ENCODE data around the gene TOP2B.

TOP2B gene, protein sequence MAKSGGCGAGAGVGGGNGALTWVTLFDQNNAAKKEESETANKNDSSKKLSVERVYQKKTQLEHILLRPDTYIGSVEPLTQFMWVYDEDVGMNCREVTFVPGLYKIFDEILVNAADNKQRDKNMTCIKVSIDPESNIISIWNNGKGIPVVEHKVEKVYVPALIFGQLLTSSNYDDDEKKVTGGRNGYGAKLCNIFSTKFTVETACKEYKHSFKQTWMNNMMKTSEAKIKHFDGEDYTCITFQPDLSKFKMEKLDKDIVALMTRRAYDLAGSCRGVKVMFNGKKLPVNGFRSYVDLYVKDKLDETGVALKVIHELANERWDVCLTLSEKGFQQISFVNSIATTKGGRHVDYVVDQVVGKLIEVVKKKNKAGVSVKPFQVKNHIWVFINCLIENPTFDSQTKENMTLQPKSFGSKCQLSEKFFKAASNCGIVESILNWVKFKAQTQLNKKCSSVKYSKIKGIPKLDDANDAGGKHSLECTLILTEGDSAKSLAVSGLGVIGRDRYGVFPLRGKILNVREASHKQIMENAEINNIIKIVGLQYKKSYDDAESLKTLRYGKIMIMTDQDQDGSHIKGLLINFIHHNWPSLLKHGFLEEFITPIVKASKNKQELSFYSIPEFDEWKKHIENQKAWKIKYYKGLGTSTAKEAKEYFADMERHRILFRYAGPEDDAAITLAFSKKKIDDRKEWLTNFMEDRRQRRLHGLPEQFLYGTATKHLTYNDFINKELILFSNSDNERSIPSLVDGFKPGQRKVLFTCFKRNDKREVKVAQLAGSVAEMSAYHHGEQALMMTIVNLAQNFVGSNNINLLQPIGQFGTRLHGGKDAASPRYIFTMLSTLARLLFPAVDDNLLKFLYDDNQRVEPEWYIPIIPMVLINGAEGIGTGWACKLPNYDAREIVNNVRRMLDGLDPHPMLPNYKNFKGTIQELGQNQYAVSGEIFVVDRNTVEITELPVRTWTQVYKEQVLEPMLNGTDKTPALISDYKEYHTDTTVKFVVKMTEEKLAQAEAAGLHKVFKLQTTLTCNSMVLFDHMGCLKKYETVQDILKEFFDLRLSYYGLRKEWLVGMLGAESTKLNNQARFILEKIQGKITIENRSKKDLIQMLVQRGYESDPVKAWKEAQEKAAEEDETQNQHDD (N-terminal part only)

DNA sequence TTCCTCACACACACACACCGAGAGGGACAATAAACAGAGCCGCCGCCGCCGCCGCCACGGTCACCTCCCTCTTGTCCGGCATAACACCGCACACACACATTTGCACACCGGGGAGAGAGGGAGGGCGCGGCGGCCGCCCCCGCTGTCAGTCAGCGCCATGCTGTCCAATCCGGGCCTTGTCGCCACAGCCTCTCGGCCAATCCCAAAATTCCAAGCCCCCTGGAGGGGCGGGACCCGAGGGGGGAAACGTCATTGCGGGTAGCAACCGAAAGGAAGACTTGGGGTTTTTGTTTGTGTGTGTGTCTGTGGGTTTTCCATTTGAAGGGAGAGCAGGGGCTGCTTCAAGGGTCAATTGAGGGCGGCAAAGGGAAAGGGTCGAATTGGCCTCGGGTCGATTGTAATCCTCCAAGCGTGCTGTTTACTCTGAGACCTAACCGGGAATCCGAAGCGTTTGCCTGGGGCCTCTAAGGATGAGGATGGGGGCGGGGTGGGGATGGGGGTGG, at the start of gene TOP2B:
TOP2B (minus strand) TSS at position 96 of the 503 bp plus-strand sequence. CDS start 610 bp downstream, outside the sequence.
- DNase-seq, result peak; percentile 78

DNA sequence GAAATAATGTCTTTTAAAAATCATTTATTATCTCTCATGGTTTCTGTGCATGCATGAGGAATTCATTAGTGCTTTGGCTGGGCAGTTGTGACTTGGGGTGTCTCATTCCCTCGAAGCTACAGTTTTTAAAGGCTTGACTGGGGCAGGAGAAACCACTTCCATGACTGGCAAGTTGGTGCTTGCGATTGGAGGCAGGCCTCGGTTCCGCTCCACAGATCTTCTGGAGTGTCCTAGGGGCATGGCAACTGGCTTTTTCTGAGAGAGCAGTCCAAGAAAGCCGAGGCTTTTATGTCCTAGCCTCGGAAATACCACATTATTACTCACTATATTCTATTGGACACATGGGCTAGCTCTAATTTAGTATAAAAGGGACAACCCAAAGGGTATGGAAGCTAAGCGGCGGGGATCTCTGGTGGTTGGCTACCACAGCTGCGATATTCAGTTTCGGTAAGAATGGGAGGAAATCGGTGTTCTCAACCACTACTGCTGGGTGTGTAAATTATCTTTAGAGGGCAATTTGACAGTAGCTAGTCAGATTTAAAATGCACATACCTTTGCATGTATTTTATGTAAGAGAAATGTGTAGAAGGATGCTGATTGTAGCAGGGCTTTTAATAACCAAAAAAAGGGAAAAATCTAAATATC, 48.8 kb upstream of the TOP2B start:
- no peak for DNase-seq

DNA sequence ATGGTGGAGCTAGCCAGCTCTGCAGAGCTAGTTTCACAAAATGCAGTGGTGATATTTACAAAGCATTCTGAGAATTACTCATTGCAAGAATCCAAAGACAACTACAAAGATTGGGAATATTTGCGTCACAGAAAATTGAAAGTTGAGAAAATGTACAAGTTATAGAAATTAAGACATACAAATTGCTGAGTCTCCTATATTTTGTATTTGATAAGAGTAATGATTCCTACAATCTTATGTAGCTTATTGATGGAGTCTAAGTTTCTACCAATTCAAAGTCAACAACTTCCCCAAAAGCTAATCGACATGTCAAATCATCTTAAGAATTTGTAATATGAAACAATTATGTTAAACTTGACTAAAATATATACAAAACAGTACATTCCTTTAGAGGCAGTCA, 46.4 kb upstream of the TOP2B start:
- no peak for DNase-seq

DNA sequence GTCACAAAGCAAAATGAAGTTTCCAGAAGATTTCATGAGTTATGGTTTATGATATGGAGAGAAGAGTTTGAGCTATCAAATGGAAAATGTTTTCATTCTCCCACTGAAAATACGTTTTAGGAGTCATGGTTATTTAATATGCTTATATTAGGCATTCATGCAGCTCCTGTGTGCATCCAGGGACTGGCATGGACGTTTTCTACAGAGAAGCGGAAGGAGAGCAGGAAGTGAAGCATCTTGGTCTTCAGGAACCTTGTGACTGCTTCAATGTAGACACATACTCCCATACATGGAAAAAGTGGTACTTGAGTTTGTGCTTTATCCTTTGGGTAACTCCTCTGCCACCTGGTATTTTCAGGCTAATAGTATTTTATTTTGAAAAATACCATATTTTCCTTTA, 43.3 kb upstream of the TOP2B start:
- no peak for DNase-seq

DNA sequence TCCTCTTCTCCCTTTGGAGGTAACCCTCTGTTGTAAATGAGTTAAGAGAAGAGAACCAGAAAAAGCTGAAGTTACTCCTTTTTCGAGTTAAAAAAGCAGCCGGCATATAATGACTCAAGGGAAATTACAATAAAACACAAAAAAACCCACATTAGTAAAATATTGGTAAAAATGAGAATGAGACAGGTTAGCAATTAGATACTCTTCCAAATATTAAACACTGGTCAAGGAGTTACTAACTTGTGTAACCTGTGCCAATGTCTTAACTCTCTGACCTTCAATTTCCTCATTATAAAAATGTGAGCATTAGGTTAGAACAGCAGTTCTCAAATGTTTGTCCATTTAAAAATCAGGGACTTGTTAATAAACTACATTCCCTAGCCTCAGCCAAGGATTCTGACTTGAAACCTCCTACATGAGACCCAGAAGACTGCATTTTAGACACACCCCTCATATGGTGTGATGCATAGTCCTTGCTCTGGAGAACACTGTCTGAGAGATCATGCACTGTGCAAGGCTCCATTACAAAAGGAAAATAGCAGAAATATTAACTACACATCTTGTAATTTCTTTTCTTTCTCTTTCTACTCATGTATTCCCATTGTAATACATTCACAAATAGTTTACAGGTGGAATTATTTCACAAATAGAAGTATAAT, 42.7 kb upstream of the TOP2B start:
- DNase-seq, result no peak

DNA sequence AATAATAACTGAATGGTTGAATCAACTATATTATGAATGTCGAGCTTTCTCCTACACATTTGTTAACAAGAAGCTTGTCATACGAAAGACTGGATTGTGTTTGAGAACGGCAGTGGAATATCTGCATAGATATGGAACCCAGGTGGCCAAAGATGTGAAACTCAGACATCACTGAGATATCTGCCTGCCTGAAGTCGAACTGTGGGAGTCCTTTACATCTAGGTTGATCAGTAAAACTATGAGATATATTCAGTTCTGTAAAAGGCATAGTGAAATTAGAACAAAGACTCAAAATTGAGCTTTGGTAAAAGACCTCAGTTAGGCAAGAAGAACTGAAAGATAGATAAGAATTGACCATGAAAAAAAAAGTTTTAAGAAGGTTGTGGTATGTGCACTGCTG, 41.5 kb upstream of the TOP2B start:
- no peak for DNase-seq

DNA sequence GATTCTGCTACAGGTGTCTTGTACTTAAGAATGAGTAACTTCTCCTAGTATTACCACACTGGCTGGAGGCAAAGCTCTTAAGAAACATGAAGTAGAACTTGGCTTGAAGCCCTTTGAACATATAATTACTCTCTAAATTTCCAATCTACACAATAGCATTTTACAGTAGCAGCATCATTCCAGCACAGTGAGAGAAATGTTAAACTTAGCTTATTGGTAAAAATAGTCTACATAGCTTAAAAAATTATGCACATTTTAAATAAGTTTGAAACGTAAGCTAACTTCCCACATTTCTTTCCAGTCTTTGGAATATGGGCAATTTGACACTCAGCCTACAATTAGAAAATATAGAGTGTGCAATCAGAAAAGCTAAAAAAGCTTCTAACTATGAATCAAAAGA, 32.8 kb upstream of the TOP2B start:
- no peak for DNase-seq

DNA sequence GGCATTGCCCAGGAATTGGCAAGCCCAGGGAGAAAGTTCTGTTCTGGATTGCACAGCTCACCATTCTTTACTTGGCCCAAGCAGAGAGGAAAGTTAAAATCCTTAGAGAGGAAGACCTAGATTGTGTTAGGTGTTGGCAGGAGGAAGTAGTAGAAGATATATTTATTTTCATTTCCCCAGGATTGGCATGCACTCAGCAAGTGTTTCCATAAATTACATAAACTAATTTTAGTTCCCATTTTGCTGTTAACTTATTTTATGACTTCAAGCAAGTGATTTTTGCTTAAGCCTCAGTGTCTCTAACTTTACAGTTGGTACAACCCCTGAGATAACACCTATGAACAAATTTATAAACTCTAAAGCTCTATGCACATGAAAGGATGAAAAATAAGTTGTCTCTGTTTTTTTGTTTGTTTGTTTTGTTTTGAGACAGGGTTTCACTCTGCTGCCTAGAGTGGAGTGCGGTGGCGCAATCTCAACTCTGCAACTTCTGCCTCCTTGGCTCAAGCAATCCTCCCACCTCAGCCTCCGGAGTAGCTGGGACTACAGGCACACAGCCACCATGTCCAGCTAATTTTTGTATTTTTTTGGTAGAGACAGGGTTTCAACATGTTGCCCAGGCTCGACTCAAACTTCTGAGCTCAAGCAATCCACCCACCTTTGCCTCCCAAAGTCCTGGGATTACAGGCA, 31.2 kb upstream of the TOP2B start:
- no peak for DNase-seq

DNA sequence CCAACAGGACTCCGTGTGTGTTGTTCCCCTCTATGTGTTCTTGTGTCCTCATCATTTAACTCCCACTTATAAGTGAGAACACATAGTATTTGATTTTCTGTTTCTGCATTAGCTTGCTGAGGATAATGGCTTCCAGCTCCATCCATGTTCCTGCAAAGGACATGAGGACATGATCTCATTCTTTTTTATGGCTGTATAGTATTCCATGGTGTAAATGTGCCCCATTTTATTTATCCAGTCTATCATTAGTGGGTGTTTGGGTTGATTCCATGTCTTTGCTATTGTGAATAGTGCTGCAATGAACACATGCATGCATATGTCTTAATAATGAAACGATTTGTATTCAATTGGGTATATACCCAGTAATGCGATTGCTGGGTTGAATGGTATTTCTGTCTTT, 28.5 kb upstream of the TOP2B start:
- DNase-seq, result no peak

DNA sequence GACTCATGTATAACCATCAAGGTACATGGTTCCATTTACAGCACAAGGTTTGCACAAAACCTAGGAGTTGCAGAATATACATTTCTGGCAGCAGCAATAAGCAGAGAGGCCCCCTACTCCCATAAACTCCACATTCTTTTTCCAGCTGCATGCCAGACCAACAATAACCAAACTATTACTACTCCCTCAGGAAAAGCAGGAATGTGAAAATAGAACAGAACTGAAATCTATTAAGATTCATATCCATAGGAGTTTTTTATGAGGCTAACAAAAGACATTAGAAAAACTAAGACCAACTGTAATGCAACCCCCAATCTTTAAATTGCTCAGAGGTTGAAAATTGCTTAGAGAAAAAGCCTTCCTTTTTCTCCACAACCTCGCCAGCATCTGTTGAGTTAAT, 27.6 kb upstream of the TOP2B start:
- no peak for DNase-seq

DNA sequence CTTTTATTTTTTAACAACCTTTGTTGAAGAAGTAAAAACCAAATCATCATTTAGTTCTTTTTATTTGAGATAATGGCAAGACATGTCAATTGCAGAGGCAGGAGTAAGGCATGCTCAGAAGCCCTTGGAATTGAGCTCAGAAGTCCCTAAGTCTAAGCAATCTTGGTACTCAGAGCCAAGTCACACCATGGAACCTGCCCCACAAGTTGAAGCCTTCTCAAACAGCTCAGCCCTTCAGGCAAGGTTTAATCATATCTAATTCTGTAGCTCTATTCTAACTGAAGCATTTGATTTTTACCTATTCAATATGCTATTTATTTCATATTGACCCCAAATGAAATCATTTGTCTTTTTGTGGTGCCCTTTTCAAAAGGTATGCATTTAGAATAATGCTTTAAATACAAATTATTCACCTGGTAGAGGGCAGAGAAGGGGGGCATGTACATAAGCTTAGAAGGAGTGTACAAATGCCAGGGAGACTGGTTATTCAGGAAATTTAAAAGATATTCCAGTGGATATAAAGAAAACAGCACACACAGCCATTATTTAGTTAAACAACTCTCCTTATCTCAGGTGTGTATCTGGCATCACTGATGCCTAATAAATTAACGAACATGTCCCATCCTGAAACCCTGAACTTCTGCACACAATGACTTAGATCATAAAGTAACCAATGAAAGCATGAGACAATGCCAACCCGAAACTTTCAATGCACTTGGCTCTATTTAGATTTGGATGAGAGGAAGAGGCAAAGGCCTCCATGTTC, 26.2 kb upstream of the TOP2B start:
- DNase-seq, result no peak

DNA sequence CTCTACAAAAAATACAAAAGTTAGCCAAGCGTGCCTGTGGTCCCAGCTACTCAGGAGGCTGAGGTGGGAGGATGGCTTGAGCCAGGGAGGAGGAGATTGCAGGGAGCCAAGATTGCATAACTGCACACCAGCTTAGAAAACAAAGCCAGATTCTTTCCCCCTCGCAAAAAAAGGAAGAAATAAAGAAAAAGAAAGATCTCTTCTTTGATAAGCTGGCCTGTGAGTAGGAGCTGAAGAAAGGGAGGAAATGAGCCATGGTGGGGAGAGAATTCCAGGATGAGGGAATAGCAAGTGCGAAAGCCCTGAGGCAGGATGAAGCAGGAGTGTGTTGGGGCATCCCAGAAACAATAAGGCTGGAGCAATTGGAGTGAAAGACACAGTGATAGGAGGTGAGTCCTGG, 24.5 kb upstream of the TOP2B start:
- DNase-seq, result no peak

DNA sequence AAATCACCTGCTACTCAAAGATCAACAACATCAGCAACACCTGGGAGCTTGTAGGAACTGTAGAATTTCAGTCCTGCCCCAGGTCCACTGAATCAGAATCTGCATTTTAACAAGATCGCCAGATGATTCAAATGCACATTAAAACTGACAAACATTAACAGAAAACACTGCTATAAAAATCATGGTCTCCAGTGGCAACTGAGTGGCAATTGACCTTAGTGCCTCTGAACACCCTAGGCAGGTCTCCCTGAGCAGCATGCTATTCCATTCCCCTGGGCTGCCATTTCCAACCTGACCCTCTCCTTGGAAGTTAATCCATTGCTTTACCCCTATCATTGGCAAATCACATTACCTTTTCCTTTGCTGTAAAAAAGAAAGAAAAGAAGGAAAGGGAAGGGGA, 23.0 kb upstream of the TOP2B start:
- no peak for DNase-seq

DNA sequence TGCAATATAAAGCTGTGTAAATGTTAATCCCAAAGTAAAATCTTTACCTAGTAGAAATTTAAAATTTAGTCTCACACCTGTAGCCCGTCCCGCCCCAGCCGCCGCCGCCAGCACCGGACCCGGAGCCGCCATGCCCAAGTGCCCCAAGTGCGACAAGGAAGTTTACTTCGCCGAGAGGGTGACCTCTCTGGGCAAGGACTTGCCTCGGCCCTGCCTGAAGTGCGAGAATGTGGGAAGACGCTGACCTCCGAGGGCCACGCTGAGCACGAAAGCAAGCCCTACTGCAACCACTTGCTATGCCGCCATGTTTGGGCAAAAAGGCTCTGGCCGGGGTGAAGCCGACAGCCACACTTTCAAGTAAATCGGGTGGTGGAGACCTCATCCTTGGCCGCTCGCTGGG, 22.1 kb upstream of the TOP2B start:
- DNase-seq, result no peak

DNA sequence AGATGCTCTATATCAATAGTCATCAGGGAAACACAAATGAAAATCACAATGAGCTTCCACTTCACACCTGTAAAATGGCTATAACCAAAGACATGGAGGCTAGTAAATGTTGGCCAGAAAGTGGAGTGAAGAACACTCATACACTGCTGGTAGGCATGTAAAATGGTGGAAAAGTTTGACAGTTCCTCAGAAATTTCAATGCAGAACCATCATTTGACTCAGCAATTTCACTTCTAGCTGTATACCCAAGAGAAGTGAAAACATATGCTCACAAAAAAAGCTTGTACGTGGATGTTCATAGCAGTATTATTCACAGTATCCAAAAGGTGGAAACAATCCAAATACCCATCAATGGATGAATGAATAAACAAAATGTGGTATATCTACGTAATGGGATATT, 19.2 kb upstream of the TOP2B start:
- DNase-seq, result no peak

DNA sequence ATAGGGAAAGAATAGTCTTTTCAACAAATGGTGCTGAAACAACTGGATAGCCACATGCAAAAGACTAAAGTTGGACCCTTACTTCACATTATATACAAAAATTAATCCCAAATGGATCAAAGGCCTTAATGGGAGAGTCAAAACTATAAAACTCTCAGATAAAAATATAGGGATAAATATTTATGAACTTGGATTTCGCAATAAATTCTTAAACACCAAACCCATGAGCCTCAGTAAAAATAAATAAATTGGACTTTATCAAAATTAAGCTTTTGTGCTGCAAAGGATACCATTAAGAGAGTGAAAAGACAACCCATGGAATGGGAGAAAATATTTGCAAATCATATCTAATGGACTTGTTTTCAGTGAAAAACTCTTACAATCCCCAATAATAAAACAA, 18.7 kb upstream of the TOP2B start:
- no peak for DNase-seq

DNA sequence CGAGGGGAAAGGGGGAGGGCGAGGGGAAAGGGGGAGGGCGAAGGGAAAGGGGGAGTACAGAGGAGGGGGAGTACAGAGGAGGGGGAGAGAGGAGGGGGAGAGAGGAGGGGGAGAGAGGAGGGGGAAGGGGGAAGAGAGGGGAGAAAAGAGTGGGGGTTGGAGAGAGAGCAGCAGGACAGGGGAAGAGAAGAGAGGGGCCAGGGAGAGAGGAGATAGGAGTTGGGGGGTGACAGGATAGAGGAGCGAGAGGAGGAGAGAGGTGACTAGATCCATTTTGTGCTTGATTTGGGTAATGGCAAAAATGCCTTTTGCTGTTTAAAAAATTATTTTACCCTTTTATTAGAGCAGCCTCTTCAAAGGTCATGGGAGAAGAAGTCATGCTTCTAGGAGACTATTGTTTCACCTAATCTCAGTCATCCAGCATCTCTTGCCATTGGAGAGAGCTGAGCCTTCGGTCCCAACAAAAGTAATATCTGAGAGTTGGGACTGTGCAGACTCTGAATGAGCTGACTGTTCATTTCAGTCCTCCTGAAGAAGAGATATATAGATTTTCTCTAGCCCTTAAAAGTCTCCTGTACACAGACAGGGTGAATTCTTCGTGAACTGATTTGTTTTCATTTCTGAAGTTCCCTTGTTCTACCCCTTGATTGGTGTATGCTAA, 15.1 kb upstream of the TOP2B start:
- no peak for DNase-seq

DNA sequence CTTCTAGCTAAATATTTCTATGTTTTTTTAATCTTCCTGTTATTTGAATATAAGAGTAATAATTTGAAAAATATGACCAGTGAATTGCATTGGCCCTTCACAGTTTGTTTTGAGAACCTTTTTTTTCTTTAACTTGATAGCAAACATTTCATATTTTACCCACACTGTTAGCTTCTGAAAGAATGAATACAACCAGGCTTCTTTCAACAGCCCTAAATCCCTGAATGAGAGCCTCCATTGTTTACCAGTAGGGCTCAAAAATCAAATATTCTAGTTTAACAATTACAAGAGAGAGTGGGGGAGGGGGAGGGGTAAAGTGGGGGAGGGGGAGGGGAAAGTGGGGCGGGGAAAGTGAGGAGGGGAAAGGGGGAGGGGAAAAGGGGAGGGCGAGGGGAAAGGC, 14.5 kb upstream of the TOP2B start:
- DNase-seq, result no peak

DNA sequence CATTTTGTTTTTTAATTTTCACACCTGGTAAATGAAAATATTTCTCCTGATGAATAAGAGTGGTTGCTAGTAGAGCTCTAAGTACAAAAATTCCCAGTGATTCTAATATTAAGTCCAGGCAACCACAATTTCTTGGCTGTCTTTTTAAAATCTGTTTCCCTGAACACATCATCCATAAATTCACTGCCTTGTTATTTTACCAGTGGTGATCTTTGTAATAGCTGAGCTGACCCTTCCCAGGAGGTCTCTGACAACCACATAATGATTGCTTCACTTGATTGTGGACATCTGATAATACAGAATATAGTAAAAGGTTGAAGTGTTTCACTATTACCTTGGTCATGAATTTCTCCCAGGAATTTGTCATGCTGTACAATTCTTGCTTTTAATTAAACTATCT, 13.9 kb upstream of the TOP2B start:
- no peak for DNase-seq

DNA sequence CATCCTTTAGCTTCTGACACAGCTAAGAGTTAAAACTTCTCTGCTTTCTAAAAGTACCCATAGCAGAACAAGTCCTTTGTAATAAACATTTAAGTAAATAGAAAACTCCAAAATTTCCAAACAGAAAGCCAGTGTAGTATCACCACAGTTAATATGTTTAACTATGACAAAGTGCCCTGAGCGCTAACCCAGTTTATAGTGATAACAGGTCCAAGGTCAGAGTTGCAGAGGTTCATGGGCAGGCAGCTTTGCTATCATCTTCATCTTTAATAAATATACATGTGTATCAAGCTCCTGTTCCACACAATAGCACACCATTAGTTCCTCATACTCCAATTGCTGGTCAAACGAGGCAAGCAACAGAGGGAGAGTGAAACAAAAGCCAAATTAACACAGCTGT, 12.4 kb upstream of the TOP2B start:
- no peak for DNase-seq

Data from NCI-H510A (cell line).